HUES48 (cell line): ENCODE results near the gene MOAP1.
"Not testable (repeated sequence)": the region's sequence is repeated elsewhere in the genome, so short reads cannot be mapped to it uniquely, and the experiment has no call there.

Experiments used
- H3K27ac ChIP-seq: one replicate; pipeline ENCODE4 v1.7.0; 2013; ENCODE audit warnings: low read depth, low read length, inconsistent platforms
- H3K27me3 ChIP-seq: 2 replicates; pipeline ENCODE4 v1.6.1; 2013; ENCODE audit warnings: mild to moderate bottlenecking, low read length; ENCODE audit not compliant: control insufficient read depth, insufficient read depth
- H3K36me3 ChIP-seq: 2 replicates; pipeline ENCODE4 v1.6.1; 2013; ENCODE audit warnings: low read length; ENCODE audit not compliant: control insufficient read depth, insufficient read depth
- H3K4me1 ChIP-seq: 2 replicates; pipeline ENCODE4 v1.6.1; 2013; ENCODE audit warnings: mild to moderate bottlenecking, low read length; ENCODE audit not compliant: control insufficient read depth, insufficient read depth
- H3K4me3 ChIP-seq: 2 replicates; pipeline ENCODE4 v1.5.1; 2013; ENCODE audit warnings: mild to moderate bottlenecking, low read depth, low read length
- H3K9ac ChIP-seq: 2 replicates; pipeline ENCODE4 v1.6.1; 2013; ENCODE audit warnings: mild to moderate bottlenecking, low read depth, low read length, moderate library complexity
- H3K9me3 ChIP-seq: 2 replicates; pipeline ENCODE4 v1.6.1; 2013; ENCODE audit warnings: low read length; ENCODE audit not compliant: control insufficient read depth, insufficient read depth

The MOAP1 gene

GRCh38 chr14:93184391-93185348 lies at the start of gene MOAP1, which contains the start of gene LYSET:
MOAP1 (minus strand) TSS chr14:93184897; CDS start chr14:93184242, 655 bp downstream.
LYSET (plus strand) TSS chr14:93185317; CDS start chr14:93185406, 89 bp downstream.
- H3K4me3 ChIP-seq = peak within 1 kb of the TSS; percentile 92
- peak within 1 kb of the TSS; percentile 97 for H3K27ac ChIP-seq
- H3K27me3 ChIP-seq = no peaks in the 10 kb centered on the region
- H3K9ac ChIP-seq = peak within 1 kb of the TSS; percentile 80
- no peaks in the 10 kb centered on the region for H3K9me3 ChIP-seq
- peaks cover 42% of the 10 kb centered on the region for H3K36me3 ChIP-seq
- peaks cover 7% of the 10 kb centered on the region for H3K4me1 ChIP-seq

- not testable (repeated sequence) for H3K27ac ChIP-seq, H3K4me3 ChIP-seq, H3K9me3 ChIP-seq, H3K9ac ChIP-seq, H3K27me3 ChIP-seq, H3K4me1 ChIP-seq, H3K36me3 ChIP-seq
Measured at GRCh38 chr14:93233078-93233477, 48.4 kb upstream of the MOAP1 start.

- no peak overlapping the region for H3K9ac ChIP-seq
- H3K4me3 ChIP-seq = no peak overlapping the region
- H3K27ac ChIP-seq = no peak overlapping the region
- H3K9me3 ChIP-seq = no peaks in the 10 kb centered on the region
- H3K4me1 ChIP-seq = no peaks in the 10 kb centered on the region
- no peaks in the 10 kb centered on the region for H3K27me3 ChIP-seq
- peaks cover 18% of the 10 kb centered on the region for H3K36me3 ChIP-seq
Measured at GRCh38 chr14:93232159-93232558, 47.5 kb upstream of the MOAP1 start.

GRCh38 chr14:93231129-93231979 lies 46.7 kb upstream of the MOAP1 start:
- Histone ChIP-seq H3K27me3 (no peaks in the 10 kb centered on the region), H3K4me1 (no peaks in the 10 kb centered on the region), H3K9ac (no peak overlapping the region), H3K36me3 (peaks cover 23% of the 10 kb centered on the region), H3K9me3 (no peaks in the 10 kb centered on the region), H3K27ac (no peak overlapping the region), H3K4me3 (no peak overlapping the region)

GRCh38 chr14:93230539-93230938 lies 45.8 kb upstream of the MOAP1 start:
- H3K9ac ChIP-seq = no peak overlapping the region
- peaks cover 29% of the 10 kb centered on the region for H3K36me3 ChIP-seq
- no peak overlapping the region for H3K4me3 ChIP-seq
- no peaks in the 10 kb centered on the region for H3K27me3 ChIP-seq
- no peaks in the 10 kb centered on the region for H3K9me3 ChIP-seq
- no peaks in the 10 kb centered on the region for H3K4me1 ChIP-seq
- no peak overlapping the region for H3K27ac ChIP-seq

GRCh38 chr14:93228550-93228949 lies 43.9 kb upstream of the MOAP1 start:
- Histone ChIP-seq H3K4me3 (no peak overlapping the region), H3K4me1 (no peaks in the 10 kb centered on the region), H3K36me3 (peaks cover 42% of the 10 kb centered on the region), H3K9ac (no peak overlapping the region), H3K9me3 (no peaks in the 10 kb centered on the region), H3K27ac (no peak overlapping the region), H3K27me3 (no peaks in the 10 kb centered on the region)

- Histone ChIP-seq H3K9ac (no peak overlapping the region), H3K4me1 (no peaks in the 10 kb centered on the region), H3K36me3 (peaks cover 72% of the 10 kb centered on the region)
Measured at GRCh38 chr14:93223565-93223964, 38.9 kb upstream of the MOAP1 start.

GRCh38 chr14:93220509-93220908 lies 35.8 kb upstream of the MOAP1 start:
- Histone ChIP-seq H3K27me3 (no peaks in the 10 kb centered on the region), H3K36me3 (peaks cover 70% of the 10 kb centered on the region), H3K4me1 (no peaks in the 10 kb centered on the region), H3K27ac (no peak overlapping the region), H3K4me3 (no peak overlapping the region), H3K9ac (no peak overlapping the region), H3K9me3 (no peaks in the 10 kb centered on the region)

More at GRCh38 chr14:93223565-93223964, 38.9 kb upstream of the MOAP1 start:
- Histone ChIP-seq H3K27ac (no peak overlapping the region), H3K27me3 (no peaks in the 10 kb centered on the region), H3K4me3 (no peak overlapping the region), H3K9me3 (no peaks in the 10 kb centered on the region)

- Histone ChIP-seq H3K4me1 (no peaks in the 10 kb centered on the region), H3K27ac (no peak overlapping the region), H3K4me3 (no peak overlapping the region), H3K36me3 (peaks cover 73% of the 10 kb centered on the region), H3K9ac (no peak overlapping the region), H3K27me3 (no peaks in the 10 kb centered on the region), H3K9me3 (no peaks in the 10 kb centered on the region)
Measured at GRCh38 chr14:93219103-93219726, 34.5 kb upstream of the MOAP1 start.

GRCh38 chr14:93214598-93214997 lies 29.9 kb upstream of the MOAP1 start:
- H3K9me3 ChIP-seq = no peaks in the 10 kb centered on the region
- H3K27me3 ChIP-seq = no peaks in the 10 kb centered on the region
- H3K4me1 ChIP-seq = no peaks in the 10 kb centered on the region
- H3K27ac ChIP-seq = no peak overlapping the region
- no peak overlapping the region for H3K4me3 ChIP-seq
- peaks cover 68% of the 10 kb centered on the region for H3K36me3 ChIP-seq
- H3K9ac ChIP-seq = no peak overlapping the region
